HPDE6-E6E7 (cell line): ENCODE results near the gene ASB10.

Experiments used
- DNase-seq: peaks from one replicate; pipeline ENCODE4 v3.0.0; 2011; ENCODE audit warnings: missing footprints; ENCODE audit errors: extremely low spot score

Gene ASB10

GRCh38 chr7:151210087-151210854 is 23.2 kb upstream of the ASB10 start, which contains the start of gene H2BK1:
Gene H2BK1 (minus strand): TSS chr7:151210488. CDS start chr7:151210318, 170 bp downstream.
- DNase-seq: no peak

GRCh38 chr7:151209588-151209987 is 22.5 kb upstream of the ASB10 start:
- DNase-seq: no peak

GRCh38 chr7:151208253-151208862 is 21.3 kb upstream of the ASB10 start:
- DNase-seq: no peak

- DNase-seq: no peak
Measured at GRCh38 chr7:151207804-151208203, 20.8 kb upstream of the ASB10 start.

GRCh38 chr7:151207315-151207714 is 20.3 kb upstream of the ASB10 start:
- DNase-seq: no peak

GRCh38 chr7:151206914-151207313 is 19.9 kb upstream of the ASB10 start:
- DNase-seq: no peak

GRCh38 chr7:151205730-151206129 is 18.7 kb upstream of the ASB10 start:
- no peak for DNase-seq

GRCh38 chr7:151204383-151205032 is 17.5 kb upstream of the ASB10 start:
- DNase-seq: no peak

GRCh38 chr7:151202836-151203235 is 15.8 kb upstream of the ASB10 start:
- no peak for DNase-seq

GRCh38 chr7:151201751-151202150 is 14.7 kb upstream of the ASB10 start:
- no peak for DNase-seq

- DNase-seq: no peak
Measured at GRCh38 chr7:151201344-151201743, 14.3 kb upstream of the ASB10 start.

GRCh38 chr7:151198945-151199848 is 12.1 kb upstream of the ASB10 start:
- DNase-seq: no peak

- DNase-seq: no peak
Measured at GRCh38 chr7:151197932-151198331, 10.9 kb upstream of the ASB10 start.

- no peak for DNase-seq
Measured at GRCh38 chr7:151195616-151196450, 8.8 kb upstream of the ASB10 start.

GRCh38 chr7:151194188-151194587 is 7.1 kb upstream of the ASB10 start:
- no peak for DNase-seq

- no peak for DNase-seq
Measured at GRCh38 chr7:151193203-151193978, 6.3 kb upstream of the ASB10 start.

GRCh38 chr7:151192002-151192539 is 5.0 kb upstream of the ASB10 start:
- DNase-seq: no peak

GRCh38 chr7:151191544-151191943 is 4.5 kb upstream of the ASB10 start:
- DNase-seq: no peak

- DNase-seq: no peak
Measured at GRCh38 chr7:151189038-151189437, 2.0 kb upstream of the ASB10 start.

- DNase-seq: no peak
Measured at GRCh38 chr7:151188252-151188542, 1.1 kb upstream of the ASB10 start.
